GM18909 (cell line): ENCODE measurements around the gene F2RL2.

Source experiments
- ATAC-seq: cut with Tn5 transposase; IDR thresholded peaks from one replicate; pipeline ENCODE4 v1.9.1; 2021; ENCODE audit warnings: mild to moderate bottlenecking; ENCODE audit not compliant: unreplicated experiment, poor library complexity

The F2RL2 gene

GRCh38 chr5:76590027-76590426 is 33.2 kb downstream of the F2RL2 start:
- peak; percentile 93 for ATAC-seq

GRCh38 chr5:76586531-76586930 is 36.7 kb downstream of the F2RL2 start:
- ATAC-seq = no peak

- no peak for ATAC-seq
Measured at GRCh38 chr5:76585783-76586217, 37.4 kb downstream of the F2RL2 start.

GRCh38 chr5:76583163-76584047 is 39.8 kb downstream of the F2RL2 start:
- ATAC-seq = no peak

GRCh38 chr5:76582230-76583162 is 40.7 kb downstream of the F2RL2 start:
- peak; percentile 72 for ATAC-seq

- no peak for ATAC-seq
Measured at GRCh38 chr5:76580981-76581380, 42.2 kb downstream of the F2RL2 start.

- no peak for ATAC-seq
Measured at GRCh38 chr5:76579166-76579937, 43.9 kb downstream of the F2RL2 start.

- no peak for ATAC-seq
Measured at GRCh38 chr5:76576996-76577395, 46.2 kb downstream of the F2RL2 start.

- ATAC-seq = no peak
Measured at GRCh38 chr5:76576450-76576849, 46.8 kb downstream of the F2RL2 start.

- no peak for ATAC-seq
Measured at GRCh38 chr5:76571559-76571958, 51.6 kb downstream of the F2RL2 start.

GRCh38 chr5:76570153-76570552 is 53.0 kb downstream of the F2RL2 start:
- no peak for ATAC-seq
